HT1080 (cell line): ENCODE results near the gene TBC1D1. TPM values are rescaled to one million over a fixed set of nuclear protein-coding genes. Genes with fewer than 3 reads are reported as not detected.
A peak's percentile ranks its signal among the peaks of the same experiment; 100 is the strongest.

Experiments
- DNase-seq: peaks from one replicate; pipeline ENCODE4 v3.0.0-alpha.2; 2015; ENCODE audit warnings: low read depth
- total RNA-seq: library from RNA; depleted of rRNA; stranded (reverse); fragments of >200 nt; shearing (Covaris generic); gene quantifications from 2 replicates; pipeline ENCODE4 v1.2.3, GENCODE V29; 2014

The TBC1D1 gene
- total RNA-seq, 1 experiment from 2014 or later = 129 TPM

DNA sequence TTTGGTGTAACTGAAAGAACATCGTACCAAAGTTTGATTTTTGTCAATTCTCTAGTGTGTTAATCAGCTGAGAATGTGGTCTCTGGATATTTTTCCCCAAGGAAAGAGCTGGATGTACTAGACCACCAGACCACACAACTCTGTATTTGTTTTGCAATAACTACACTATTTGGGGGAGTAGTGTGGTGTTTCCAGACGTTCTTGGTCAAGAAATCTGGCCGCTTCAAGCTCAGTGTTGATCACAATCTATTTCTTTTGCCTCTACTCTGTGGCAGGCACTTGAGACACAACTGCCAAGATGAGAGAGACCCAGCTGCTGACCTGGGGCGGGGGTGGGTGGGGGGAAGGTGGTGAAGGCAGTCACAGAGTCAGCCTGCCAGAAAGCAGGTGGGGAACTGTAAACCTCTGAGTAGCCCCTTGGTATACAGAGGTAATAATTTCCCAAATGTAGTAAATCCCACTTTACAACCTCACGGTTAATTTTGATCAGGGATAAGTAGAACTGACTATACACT lies 99.9 kb downstream of the TBC1D1 start:
- DNase-seq = no peak

DNA sequence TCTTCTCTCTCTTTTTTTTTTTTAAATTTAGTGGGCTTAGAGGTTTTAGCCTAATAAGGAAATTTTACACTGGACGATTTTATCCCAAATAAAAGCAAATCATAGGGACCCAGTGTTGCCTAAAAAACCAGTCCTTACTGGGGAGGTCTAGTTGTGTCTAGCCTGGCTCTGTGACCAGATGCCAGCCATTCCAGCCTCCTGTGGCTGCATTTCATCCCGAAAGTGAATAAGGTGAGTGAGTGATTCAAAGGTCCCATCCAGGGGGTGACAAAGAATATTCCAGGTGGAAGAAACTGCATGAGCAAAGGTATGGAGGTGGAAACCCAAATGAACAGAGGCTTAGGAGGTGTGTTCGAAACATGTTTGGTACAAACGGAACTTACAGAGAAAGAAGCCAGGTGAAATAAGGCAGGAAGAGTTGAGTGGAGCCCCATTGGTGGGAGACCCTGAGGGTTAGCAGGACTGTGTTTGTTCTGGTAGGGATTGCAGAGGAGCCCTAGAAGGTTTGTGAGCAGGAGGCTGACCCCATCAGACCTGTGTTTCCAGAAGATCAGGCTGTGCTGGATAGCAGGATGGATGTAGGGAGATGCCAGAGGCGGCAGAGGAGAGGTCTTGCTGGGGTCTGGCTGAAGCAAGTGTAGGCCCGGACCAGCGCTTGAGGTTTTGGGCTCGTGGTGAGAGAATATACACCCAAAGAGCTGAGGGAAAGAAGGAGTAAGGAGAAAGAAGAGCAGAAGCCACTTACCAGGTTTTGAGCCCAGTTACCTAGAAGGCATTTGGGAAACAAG lies 100.9 kb downstream of the TBC1D1 start:
- DNase-seq = no peak

DNA sequence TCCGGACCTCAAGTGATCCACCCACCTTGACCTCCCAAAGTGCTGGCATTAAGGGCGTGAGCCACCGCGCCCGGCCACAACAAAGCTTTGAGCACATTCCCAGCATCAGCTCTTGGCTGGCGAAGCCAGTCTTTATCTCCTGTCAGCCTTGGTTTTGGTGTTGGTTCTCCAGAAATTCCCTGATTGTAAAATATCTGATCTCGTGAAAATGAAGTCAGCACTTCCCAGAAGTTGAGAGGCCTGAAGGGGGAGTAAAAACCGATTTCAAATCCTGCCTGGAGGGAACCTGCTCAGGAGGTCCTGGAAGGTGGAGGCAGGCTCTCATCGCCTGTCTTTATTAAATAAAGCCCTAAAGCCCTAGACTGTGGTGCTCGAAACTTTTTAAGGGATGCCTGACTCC lies 102.9 kb downstream of the TBC1D1 start:
- DNase-seq = no peak

DNA sequence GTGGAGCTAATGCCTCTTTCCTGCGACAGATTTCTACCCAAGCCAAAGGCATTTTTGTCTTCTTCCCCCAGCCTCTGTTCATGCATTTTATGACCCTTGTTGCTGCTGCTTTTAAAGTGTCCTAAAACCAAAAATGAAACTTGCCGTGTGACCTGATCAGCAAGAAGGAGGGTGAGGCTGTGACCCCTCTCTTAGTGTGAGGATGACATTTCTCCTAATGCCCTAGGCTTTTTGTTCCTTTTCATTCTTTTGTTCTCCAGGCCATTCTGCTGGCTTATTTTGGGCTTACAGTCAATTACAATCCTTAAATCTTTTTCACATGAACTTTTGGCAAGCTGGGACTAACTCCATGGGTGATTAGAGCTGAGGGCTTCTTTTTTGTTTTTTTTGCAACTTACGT lies 103.7 kb downstream of the TBC1D1 start:
- no peak for DNase-seq

DNA sequence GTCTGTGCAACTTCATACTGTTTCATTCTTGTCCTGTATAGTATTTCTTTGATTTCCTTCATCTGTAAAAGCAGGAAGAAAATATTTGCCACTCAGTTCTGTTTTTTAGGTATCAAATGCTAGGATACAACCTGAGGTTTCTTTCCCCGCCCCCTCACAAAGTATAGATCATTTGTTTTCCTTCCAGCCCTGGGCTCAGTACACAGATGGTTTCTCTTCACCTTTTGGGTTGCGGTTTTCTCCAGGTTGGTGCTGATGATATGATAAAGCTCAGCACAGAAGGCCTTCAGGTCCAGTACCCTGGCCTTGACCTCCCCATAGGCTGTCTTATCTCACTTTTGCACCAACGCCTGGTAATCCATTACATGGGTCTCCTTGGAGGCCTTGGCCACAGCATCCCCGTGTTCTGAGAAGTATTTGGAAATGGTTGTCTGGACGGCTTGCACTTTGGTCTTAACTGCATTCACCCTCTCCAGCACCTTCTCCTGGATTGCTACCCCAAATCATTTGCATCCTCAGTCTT lies 104.5 kb downstream of the TBC1D1 start:
- DNase-seq = no peak

DNA sequence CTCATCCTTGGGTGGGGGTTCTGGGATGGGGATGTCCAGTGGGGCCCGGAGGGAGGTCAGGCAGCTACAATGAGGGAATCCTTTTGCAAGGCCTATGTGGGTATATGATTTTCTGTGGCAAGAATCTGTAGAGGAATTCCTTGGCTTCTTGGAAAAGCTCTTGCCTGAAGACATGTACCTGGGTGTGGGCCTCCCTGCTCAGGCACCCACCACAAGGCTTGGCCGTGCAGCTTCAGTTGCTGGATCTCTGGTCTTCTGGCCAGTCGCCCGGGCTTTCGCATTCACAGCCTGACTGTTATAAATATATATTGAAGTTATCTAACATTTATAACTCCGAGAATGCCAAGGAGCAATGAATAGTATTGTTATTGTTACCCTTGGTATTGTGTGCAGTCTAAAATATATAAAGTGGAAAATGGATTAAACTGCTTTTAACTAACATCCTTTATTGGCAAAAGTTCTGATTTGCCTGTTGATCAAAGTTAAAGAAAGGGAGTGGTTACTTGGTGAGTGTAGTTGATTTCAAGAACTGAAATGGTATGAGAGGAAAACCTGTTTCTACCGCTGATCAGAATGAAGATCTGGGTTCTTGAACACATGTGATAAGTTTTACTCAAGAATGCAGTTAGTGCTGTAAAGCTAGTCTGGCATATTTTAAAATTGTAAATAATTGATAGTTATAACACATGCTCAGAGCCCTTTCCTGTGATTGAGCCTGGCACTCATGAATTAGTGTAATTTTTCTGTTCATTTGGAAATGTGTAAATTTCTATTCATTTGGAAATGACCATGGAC lies 105.3 kb downstream of the TBC1D1 start:
- no peak for DNase-seq

DNA sequence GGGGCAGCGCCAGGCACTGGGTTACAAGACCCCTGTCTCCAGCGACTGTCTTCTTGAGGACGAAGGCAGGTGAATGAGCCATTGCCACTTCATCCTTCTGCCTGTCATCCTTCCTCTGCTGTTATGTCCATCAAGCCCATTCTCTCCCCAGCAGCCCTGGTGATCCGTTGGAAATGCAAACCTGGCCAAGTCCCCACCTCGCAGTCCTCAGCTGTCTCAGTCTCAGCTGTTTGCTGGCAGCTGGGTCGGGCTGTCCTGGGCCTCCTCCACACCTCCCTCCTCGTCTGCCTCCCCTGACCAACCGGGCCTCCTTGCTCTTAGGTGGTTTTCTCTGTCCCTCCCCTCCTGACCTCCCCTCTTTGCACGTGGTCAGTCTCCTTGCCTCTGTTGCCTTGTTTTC lies 107.3 kb downstream of the TBC1D1 start:
- DNase-seq = no peak

DNA sequence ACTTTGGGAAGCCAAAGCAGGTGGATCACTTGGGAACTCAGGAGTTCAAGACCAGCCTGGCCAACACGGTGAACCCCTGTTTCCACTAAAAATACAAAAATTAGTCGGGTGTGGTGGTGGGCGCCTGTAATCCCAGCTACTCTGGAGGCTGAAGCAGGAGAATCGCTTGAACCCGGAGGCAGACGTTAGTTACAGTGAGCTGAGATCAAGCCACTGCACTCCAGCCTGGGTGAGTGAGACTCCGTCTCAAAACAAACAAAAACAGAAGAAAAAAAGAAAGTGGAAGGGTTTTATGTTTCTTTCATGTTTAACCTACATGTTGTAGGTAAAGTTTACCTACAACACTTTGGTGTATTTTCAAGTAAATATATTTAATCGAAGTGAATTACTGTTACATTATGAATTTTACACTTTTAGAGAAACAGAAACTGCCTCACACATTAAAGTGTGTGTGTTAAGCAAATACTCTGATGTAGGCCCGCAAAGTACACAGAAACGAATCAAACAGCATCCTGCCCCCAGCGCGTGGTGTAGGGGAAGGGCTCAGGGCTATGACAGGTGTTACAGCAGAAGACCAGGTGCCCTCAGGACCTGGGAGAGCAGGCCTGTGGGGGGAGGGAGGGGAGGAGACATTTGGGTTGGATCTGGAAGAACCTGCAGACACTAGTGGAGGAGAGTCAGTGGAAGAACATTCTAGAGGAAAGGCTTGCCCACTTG lies 108.3 kb downstream of the TBC1D1 start:
- DNase-seq = no peak

DNA sequence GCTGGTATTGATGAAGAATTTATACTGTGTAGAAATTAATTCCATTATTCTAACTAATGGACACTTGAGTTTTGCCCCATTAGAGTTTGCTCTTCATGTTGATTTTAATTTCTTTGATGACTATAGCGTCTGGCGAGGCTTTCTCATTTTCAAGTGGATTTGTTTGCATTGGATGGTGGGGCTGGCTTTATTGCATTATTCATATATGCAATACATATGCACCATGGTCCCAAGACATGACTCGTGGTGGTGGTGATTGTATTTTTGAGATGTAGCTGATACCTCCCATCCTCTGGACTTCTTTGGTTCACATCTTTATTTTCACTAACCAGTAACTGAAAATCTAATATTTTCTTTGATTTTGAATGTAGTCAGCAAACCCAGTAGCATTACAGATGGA lies 109.1 kb downstream of the TBC1D1 start:
- no peak for DNase-seq

DNA sequence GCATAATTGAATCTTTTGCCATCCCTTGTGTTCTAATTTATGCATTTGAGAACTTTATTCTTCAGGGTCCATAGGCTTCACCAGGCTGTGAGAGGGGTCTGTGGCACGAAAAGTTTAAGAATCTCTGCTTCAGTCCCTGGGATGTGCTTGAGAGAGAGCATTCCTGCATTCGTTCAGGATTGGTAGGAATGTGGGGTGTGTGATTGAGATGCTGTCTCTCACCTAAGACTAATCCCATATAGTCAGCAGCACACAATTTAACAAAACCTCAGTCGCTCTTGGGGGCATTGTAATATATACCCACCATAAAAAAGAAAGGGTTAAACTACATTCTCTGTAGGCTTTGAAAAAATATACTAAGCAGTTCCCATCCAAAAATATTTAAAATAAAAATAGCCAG lies 111.0 kb downstream of the TBC1D1 start:
- DNase-seq = no peak

DNA sequence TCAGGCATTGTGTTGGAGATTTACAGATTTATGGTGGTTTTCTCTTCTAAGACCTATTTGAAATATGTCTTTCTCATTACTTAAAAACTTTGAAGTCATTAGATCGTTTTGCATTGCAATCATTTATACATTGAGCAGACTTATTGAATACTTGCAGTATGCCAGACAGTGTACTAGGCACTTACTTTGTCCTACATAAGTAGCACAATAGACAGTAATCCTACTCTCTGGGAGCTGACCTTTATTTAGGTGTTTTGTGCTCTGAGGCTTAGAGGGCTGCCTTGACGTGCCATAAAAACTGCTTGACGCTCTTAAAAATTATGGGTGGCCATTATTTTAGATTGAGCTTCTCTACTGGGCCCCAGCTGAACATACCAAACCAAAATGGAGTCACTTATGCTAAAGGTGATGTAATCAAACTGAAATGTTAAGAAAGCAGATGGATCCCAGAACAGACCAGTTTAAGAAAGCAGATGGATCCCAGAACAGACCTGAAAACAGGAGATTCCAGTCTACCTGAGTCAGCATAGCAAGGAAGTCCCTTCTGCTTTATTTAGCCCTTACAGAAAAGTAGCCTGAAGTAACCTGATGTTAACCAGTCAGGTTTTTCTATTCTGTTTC lies 111.7 kb downstream of the TBC1D1 start:
- DNase-seq = peak; percentile 29

DNA sequence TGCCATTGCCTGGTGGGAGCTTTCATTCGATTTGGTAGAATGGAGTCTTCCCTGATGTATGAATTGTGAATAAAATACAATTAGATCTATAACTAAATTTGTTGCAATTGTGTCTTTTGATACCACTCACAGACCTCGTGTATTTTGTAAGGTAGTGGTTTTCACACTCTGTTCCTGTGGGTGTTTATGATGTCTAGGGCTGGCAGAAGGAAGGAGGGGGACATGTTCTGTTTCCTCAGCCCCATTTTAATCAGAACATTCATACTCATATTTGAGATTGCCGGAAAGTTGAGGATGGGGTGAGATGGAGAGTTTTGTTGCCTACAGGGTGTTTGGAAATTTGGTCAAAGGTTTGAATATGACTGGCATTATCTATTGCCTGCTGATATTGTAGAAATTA lies 112.2 kb downstream of the TBC1D1 start:
- no peak for DNase-seq

DNA sequence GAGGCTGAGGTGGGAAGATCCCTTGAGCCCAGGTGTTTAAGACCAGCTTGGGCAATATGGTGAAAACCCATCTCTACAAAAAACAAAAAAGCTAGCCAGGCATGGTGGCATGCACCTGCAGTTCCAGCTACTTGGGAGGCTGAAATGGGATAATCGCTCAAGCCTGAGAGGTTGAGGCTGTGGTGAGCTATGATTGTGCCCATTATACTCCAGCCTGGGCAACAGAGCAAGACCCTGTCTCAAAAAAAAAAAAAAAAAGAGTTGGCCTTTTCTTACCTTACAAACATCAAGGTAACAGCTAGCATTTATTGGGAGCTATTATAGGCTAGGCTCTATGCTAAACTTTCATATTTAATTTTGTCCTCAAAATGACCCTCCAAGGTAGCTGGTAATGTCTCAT lies 112.7 kb downstream of the TBC1D1 start:
- no peak for DNase-seq

DNA sequence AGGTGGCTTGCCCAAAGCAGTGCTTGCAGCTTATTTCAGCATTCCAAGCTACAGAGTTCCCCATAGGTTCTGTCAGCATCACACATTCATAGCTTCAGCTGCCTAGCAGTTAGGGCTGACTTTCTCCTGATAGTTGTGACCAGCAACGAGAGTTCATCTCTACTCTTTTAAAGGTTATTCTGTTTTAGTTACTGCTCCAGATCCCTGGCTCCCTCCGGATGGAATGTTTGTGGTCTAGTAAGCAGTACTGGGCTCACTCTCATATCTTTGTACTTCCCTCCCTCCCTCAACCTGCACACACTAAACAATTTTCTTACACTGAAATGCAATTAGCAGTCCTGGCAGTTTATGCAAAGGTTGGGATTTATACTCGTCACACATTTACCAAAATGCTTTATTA lies 113.2 kb downstream of the TBC1D1 start:
- DNase-seq = peak; percentile 8

DNA sequence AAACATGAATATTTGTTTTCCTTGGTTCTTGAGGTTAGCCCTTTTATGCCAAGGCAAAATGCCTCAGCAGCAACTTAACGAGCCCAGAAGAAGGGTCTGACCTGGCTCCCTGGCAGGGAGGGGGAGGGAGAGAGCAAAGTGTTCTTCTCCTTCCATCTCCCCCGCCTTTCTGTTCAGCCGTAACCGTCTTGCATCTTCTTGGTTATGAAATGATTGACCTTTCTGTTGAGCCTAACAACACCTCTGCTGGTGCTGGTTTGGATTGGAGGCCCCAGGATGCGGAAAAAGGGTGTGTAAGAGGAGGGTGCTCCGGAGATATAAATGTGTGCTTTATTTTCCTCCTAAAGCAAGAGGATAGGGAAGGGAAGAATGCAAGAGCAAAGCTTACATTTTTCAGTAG lies 114.0 kb downstream of the TBC1D1 start:
- no peak for DNase-seq

DNA sequence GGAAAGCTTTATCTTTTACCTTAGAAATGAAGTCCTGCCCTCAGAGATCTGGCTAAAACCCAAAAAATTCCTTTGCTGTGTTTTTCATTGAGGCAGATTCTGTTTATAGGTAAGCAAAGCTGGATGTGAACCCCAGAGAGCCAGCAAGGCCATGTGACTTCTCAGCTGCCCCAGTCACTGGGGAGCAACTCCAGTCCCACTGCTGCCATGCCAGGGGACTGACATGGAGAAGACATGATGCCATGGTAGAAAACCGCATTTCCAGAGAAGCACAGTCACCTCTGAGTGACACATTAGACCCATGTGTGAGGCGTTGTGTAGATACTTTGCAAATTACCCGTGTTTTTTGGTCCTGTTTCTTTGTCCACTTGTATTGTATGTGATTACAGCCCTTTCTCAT lies 114.8 kb downstream of the TBC1D1 start:
- DNase-seq = no peak

DNA sequence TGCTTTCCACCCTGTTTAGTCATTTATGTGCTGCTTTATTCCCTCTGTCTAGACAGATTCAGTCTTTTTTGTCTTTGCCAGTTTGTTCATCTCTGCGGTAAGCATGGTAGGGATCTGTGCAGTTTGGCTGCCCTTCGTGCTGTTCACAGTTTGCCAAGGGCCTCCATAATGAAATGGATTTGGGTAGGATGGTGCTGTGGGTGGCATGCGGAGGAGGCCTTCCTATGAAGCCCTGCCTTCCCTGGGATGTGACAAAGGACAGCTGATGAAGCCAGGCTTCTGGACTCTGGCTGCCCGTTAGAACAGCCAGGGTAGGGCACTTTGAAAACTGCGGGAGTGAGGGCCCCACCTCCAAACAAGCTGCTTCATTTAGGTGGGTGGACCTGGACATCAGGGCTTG lies 116.8 kb downstream of the TBC1D1 start:
- DNase-seq = no peak

DNA sequence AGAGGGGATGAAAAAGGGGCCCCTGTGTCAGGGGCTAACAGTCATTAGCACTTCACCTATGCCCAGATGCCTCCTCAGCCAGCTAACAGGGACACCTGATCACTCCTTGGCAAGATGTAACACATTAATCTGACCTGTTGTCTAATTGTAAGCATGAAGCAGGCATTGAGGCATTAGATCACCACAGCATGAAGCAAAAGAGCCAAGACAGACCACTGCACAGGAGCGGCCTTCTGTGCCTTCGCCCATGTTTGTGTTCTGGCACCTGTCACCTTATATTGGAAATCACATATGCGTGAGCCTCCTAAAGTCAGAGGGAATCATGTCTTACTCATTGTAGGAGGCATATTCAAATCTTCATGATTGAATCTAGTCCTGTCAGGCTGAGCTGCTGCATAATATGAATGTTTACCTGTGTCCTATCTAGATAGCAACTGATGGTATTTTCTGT lies 117.7 kb downstream of the TBC1D1 start:
- no peak for DNase-seq

DNA sequence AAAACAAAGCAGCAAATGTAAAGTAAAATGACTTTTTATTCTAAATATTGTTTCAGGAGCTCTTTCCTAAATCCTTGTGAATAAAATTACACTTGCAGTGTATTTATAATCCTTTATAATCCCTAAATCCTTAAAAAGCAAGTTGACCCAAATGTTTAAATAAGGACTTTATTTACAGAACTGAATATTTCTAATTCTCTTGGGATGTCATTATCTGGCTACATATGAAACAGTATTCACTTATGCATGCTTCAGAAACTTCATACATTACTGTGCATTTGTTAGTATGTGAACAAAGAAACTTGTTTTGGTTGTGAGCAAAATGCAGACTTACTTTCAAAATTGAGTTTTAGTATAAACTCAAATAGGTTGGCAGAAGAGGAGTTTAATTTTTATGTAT lies 118.5 kb downstream of the TBC1D1 start:
- no peak for DNase-seq

DNA sequence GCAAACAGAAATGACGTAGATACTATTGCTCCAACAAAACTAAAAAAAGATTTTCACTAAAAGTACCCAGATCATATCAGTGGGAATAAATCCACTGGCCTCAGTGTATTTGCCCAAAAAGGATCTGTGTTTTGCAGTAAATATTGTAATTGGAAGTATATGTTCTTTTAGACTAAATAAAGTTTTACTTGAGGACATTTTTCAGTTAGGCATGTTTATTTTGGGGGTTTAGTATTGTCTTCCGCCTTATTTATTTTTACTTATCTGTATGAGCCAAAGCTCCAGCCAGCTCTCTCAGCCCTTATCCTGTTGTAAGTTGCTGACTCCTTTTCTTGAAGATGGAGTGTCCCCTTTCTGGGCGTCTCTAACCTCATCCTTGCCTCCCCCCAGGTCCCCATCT lies 119.1 kb downstream of the TBC1D1 start:
- no peak for DNase-seq

DNA sequence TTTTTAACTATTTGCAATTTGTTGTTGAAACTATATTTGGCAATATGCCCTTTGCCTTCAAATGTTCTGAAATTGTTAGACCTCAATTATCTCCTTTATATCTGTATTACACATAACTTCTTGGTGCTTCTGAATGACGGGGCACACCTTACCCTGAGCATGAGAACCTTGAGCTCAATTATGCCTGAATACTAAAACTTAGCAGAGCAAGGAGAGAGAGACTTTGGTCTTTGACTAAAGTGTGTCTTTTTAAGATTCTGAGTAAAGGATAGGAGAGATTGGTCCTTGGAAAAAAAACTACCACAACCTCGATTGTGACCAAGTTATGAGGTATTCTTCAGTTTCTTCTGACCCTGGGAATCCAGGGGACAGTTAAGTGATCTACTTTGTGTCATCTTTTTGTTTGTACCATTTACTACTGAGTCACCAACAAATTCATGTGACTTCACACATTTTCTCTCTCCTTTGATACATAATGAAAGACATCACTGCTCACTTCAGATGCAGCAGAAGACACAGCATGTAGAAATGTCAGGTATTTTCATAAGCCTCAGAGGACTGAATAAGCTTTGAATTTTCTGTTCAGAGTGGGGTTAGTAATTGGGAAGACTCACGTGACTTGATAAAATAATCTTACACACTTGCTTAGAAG lies 120.8 kb downstream of the TBC1D1 start:
- no peak for DNase-seq
